KMS-11 (cell line): ENCODE data around the gene CDA.

Experiments
- H2AFZ ChIP-seq: fragments of 200-600 bp; sonication (generic); 2 replicates; pipeline ENCODE4 v1.6.1; 2016; ENCODE audit warnings: antibody characterized with exemption, mixed run types, low read depth
- H3K27ac ChIP-seq: fragments of 200-600 bp; sonication (generic); 2 replicates; pipeline ENCODE4 v1.6.1; 2016; ENCODE audit warnings: mild to moderate bottlenecking, mixed run types
- H3K27me3 ChIP-seq: fragments of 200-600 bp; sonication (generic); 2 replicates; pipeline ENCODE4 v1.6.1; 2017; ENCODE audit warnings: mild to moderate bottlenecking, low read depth, mixed run types, moderate library complexity; ENCODE audit not compliant: insufficient read depth
- H3K36me3 ChIP-seq: fragments of 200-600 bp; sonication (generic); 2 replicates; pipeline ENCODE4 v1.6.1; 2017; ENCODE audit warnings: mild to moderate bottlenecking, mixed run types; ENCODE audit not compliant: insufficient read depth
- H3K4me1 ChIP-seq: fragments of 200-600 bp; sonication (generic); 2 replicates; pipeline ENCODE4 v1.6.1; 2016; ENCODE audit warnings: mild to moderate bottlenecking, low read depth, mixed run types; ENCODE audit not compliant: poor library complexity, severe bottlenecking
- H3K4me2 ChIP-seq: fragments of 200-600 bp; sonication (generic); 2 replicates; pipeline ENCODE4 v1.7.0; 2016; ENCODE audit warnings: mild to moderate bottlenecking, mixed run types
- H3K4me3 ChIP-seq: fragments of 200-600 bp; sonication (generic); IDR thresholded peaks from 2 replicates; pipeline ENCODE4 v1.6.1; 2017; ENCODE audit warnings: low read depth, low read length, mixed read lengths; ENCODE audit not compliant: insufficient read depth
- H3K79me2 ChIP-seq: fragments of 200-600 bp; sonication (generic); 2 replicates; pipeline ENCODE4 v1.6.1; 2016; ENCODE audit warnings: low read depth, mixed run types; ENCODE audit not compliant: insufficient read depth
- H3K9ac ChIP-seq: fragments of 200-600 bp; sonication (generic); 2 replicates; pipeline ENCODE4 v1.6.1; 2016; ENCODE audit warnings: mild to moderate bottlenecking, mixed run types
- H4K20me1 ChIP-seq: fragments of 200-600 bp; sonication (generic); 2 replicates; pipeline ENCODE4 v1.6.1; 2016; ENCODE audit warnings: mild to moderate bottlenecking, mixed run types; ENCODE audit not compliant: insufficient read depth
- CTCF ChIP-seq: fragments of 200-600 bp; sonication (generic); conservative IDR thresholded peaks from 2 replicates; pipeline ENCODE4 v1.6.1; 2017; ENCODE audit warnings: low read depth, mild to moderate bottlenecking, antibody characterized with exemption, low read length, moderate library complexity, mixed read lengths

CDA gene

GRCh38 chr1:20640183-20640597 is 51.3 kb downstream of the CDA start:
- Histone ChIP-seq H4K20me1 (no peaks in the 10 kb centered on the region), H3K9ac (no peak overlapping the region), H3K27ac (no peak overlapping the region), H3K4me3 (no peak overlapping the region), H3K36me3 (no peaks in the 10 kb centered on the region), H2AFZ (no peak overlapping the region), H3K4me1 (no peaks in the 10 kb centered on the region), H3K27me3 (no peaks in the 10 kb centered on the region), H3K79me2 (no peaks in the 10 kb centered on the region), H3K4me2 (no peak overlapping the region)
- peak; percentile 92 for TF ChIP-seq CTCF

GRCh38 chr1:20641975-20642374 is 53.1 kb downstream of the CDA start:
- no peak for TF ChIP-seq CTCF
- Histone ChIP-seq H2AFZ (no peak overlapping the region), H3K9ac (no peak overlapping the region), H3K79me2 (no peaks in the 10 kb centered on the region), H3K27me3 (no peaks in the 10 kb centered on the region), H3K36me3 (no peaks in the 10 kb centered on the region), H3K4me2 (no peak overlapping the region), H3K4me3 (no peak overlapping the region), H4K20me1 (no peaks in the 10 kb centered on the region), H3K27ac (no peak overlapping the region), H3K4me1 (no peaks in the 10 kb centered on the region)

GRCh38 chr1:20643080-20643479 is 54.2 kb downstream of the CDA start:
- H3K9ac ChIP-seq: no peak overlapping the region
- H3K27ac ChIP-seq: no peak overlapping the region
- H3K4me2 ChIP-seq: no peak overlapping the region
- no peaks in the 10 kb centered on the region for H3K4me1 ChIP-seq
- H3K79me2 ChIP-seq: no peaks in the 10 kb centered on the region
- no peaks in the 10 kb centered on the region for H4K20me1 ChIP-seq
- H2AFZ ChIP-seq: no peak overlapping the region
- no peaks in the 10 kb centered on the region for H3K27me3 ChIP-seq
- no peak for TF ChIP-seq CTCF
- no peaks in the 10 kb centered on the region for H3K36me3 ChIP-seq
- H3K4me3 ChIP-seq: no peak overlapping the region

- Histone ChIP-seq H3K4me3 (no peak overlapping the region), H3K27me3 (no peaks in the 10 kb centered on the region), H2AFZ (no peak overlapping the region), H4K20me1 (no peaks in the 10 kb centered on the region), H3K79me2 (no peaks in the 10 kb centered on the region), H3K9ac (no peak overlapping the region), H3K36me3 (no peaks in the 10 kb centered on the region), H3K4me2 (no peak overlapping the region), H3K27ac (no peak overlapping the region), H3K4me1 (no peaks in the 10 kb centered on the region)
- no peak for TF ChIP-seq CTCF
Observed at GRCh38 chr1:20644416-20644815, 55.5 kb downstream of the CDA start.
